Ovary (tissue), 9 donors: Measurements from ENCODE around the gene C16orf96. TPM values are rescaled to one million over a fixed set of nuclear protein-coding genes. Genes with fewer than 3 reads are reported as not detected.

ENCODE experiments used
- DNase-seq, 5 donors: peaks; one replicate each; pipeline ENCODE4 v3.0.0-alpha.2; 2019 to 2020
- H3K27ac ChIP-seq, 2 donors: fragments of 200-600 bp; one replicate each; pipeline versions ENCODE4 v1.5.1 to v1.8.0; 2019 to 2022
- H3K27me3 ChIP-seq: fragments of 200-600 bp; one replicate; pipeline ENCODE4 v1.8.0; 2022
- H3K36me3 ChIP-seq: fragments of 200-600 bp; sonication (generic); one replicate; pipeline ENCODE4 v1.5.1; 2019
- H3K4me1 ChIP-seq: one replicate; pipeline ENCODE4 v1.8.1; 2013; ENCODE audit warnings: mild to moderate bottlenecking, moderate library complexity; ENCODE audit not compliant: insufficient read depth
- H3K4me3 ChIP-seq: fragments of 200-600 bp; sonication (generic); one replicate; pipeline ENCODE4 v1.5.1; 2017
- H3K9me3 ChIP-seq, 2 donors: fragments of 200-600 bp in 1 of 2; sonication (generic) in 1 of 2; one replicate each; pipeline versions ENCODE4 v1.5.1 to v1.8.1; 2013 to 2019; ENCODE audit warnings: mild to moderate bottlenecking in 1 of 2, moderate library complexity in 1 of 2
- CTCF ChIP-seq, 3 donors: fragments of 450-650 bp in 2 of 3; fragments of 200-600 bp in 1 of 3; IDR thresholded peaks; one replicate each; pipeline versions ENCODE4 v1.5.1 to v1.8.0; 2016 to 2022; ENCODE audit warnings: antibody characterized with exemption in 3 of 3, mild to moderate bottlenecking in 1 of 3
- EP300 ChIP-seq: sonication (generic); formaldehyde crosslinking; IDR thresholded peaks from one replicate; pipeline ENCODE4 v1.6.1; 2017; ENCODE audit warnings: antibody characterized with exemption
- POLR2A ChIP-seq: fragments of 450-650 bp; IDR thresholded peaks from one replicate; pipeline ENCODE4 v1.6.1; 2017; ENCODE audit warnings: antibody characterized with exemption, mild to moderate bottlenecking, moderate library complexity
- WGBS, 3 donors: extraction: QIAGEN DNeasy Blood & Tissue Kit in 1 of 3; methylation state at CpG; one replicate each; pipeline versions ENCODE4 v1.1.5 to v1.1.7; 2013 to 2017; 5-methylcytosine and 5-hydroxymethylcytosine counted together
- intact Hi-C, 4 donors: fragments of 100-400 bp; cut with DNase I; formaldehyde crosslinking; loops; one replicate each; pipeline versions ENCODE4 v1.11.0 to v1.15.1; 2022 to 2023
- polyA plus RNA-seq, 2 donors: library from polyadenylated mRNA; stranded (reverse); fragments of 200-250 nt in 1 of 2; fragments of 350-450 nt in 1 of 2; fragmentation: Illumina TruSeq in 1 of 2; extraction: RNeasy Lipid Tissue Mini Kit (QIAGEN cat#74804) in 1 of 2; gene quantifications; one replicate each; pipeline ENCODE4 v1.2.3, GENCODE V29; 2013 to 2014
- total RNA-seq, 7 donors: library from RNA; depleted of rRNA in 2 of 7; stranded (reverse); fragments of >200 nt in 2 of 7; fragmentation: NEBNext Ultra II Directional in 3 of 7; extraction: Animal tissue kit (Norgen Biotek cat#: 25700) in 3 of 7; gene quantifications; one replicate each; pipeline versions ENCODE4 v1.1.0 to v1.2.4, GENCODE V29; 2016 to 2023
- donor health status: DM: no; HTN: no; CAD: no; lungs with moderate emphysema.
- donor health status: DM: no; HTN: no; CAD: no.
- donor health status: Bipolar disorder and iron deficiency.
- donor health status: DM: yes; HTN: yes; CAD: no.
- donor health status: DM: no; HTN: no; CAD: no.
- donor health status: DM: yes; HTN: yes; CAD: no.

The C16orf96 gene
- total and polyA plus RNA-seq, 9 donors: 0.07 to 0.30 (median 0.12) TPM

- no peaks in the 10 kb centered on the region for H3K36me3 ChIP-seq
- no peaks in the 10 kb centered on the region for H3K9me3 ChIP-seq
- intact Hi-C loops: no loop called here
- no peak overlapping the region for H3K27ac ChIP-seq
- H3K4me3 ChIP-seq: no peak overlapping the region
- TF ChIP-seq EP300 (no peak), CTCF (IDR thresholded peaks at IDR 0.05) (no peak), POLR2A (no peak)
- WGBS, 3 donors: 13 to 36% (median 19%) methylated on average over 9 of the region's 9 CpGs
- no peak for DNase-seq
- no peaks in the 10 kb centered on the region for H3K27me3 ChIP-seq
- H3K4me1 ChIP-seq: no peaks in the 10 kb centered on the region
These were observed 5.5 kb downstream of the C16orf96 start for GRCh38 chr16:4561596-4561995.

- no peak for DNase-seq
- H3K27me3 ChIP-seq: no peaks in the 10 kb centered on the region
- no peaks in the 10 kb centered on the region for H3K36me3 ChIP-seq
- H3K27ac ChIP-seq: no peak overlapping the region
- intact Hi-C loops: no loop called here
- H3K4me3 ChIP-seq: no peak overlapping the region
- WGBS, 3 donors: 81 to 86% (median 82%) methylated on average over 18 of the region's 18 CpGs
- TF ChIP-seq CTCF (IDR thresholded peaks at IDR 0.05): no peak
- no peak for TF ChIP-seq POLR2A
- no peak for TF ChIP-seq EP300
- H3K4me1 ChIP-seq: no peaks in the 10 kb centered on the region
- H3K9me3 ChIP-seq: no peaks in the 10 kb centered on the region
These were observed 8.6 kb downstream of the C16orf96 start for GRCh38 chr16:4564661-4565267.

GRCh38 chr16:4566144-4566543 is 10.0 kb downstream of the C16orf96 start:
- H3K4me3 ChIP-seq: no peak overlapping the region
- H3K27me3 ChIP-seq: no peaks in the 10 kb centered on the region
- no peaks in the 10 kb centered on the region for H3K36me3 ChIP-seq
- no peaks in the 10 kb centered on the region for H3K9me3 ChIP-seq
- TF ChIP-seq CTCF (IDR thresholded peaks at IDR 0.05) (no peak), POLR2A (no peak), EP300 (no peak)
- H3K27ac ChIP-seq: no peak overlapping the region
- WGBS, 3 donors: 76 to 89% (median 77%) methylated on average over 3 of the region's 3 CpGs
- intact Hi-C loops: no loop called here
- H3K4me1 ChIP-seq: no peaks in the 10 kb centered on the region
- no peak for DNase-seq

GRCh38 chr16:4570086-4570485 is 13.9 kb downstream of the C16orf96 start:
- Histone ChIP-seq H3K36me3 (no peaks in the 10 kb centered on the region), H3K4me3 (no peak overlapping the region), H3K27me3 (no peaks in the 10 kb centered on the region), H3K27ac (no peak overlapping the region), H3K9me3 (no peaks in the 10 kb centered on the region), H3K4me1 (no peaks in the 10 kb centered on the region)
- 70 to 76% (median 70%) methylated on average over 6 of the region's 6 CpGs for WGBS, 3 donors
- TF ChIP-seq CTCF (IDR thresholded peaks at IDR 0.05) (no peak), EP300 (no peak), POLR2A (no peak)
- DNase-seq: no peak
- intact Hi-C loops: no loop called here
